Fibroblast of skin of back (primary cell): Measurements from ENCODE around the gene ADAMTS12.
"Not testable (repeated sequence)": the region's sequence is repeated elsewhere in the genome, so short reads cannot be mapped to it uniquely, and the experiment has no call there.

Source experiments
- DNase-seq: peaks from one replicate; pipeline ENCODE4 v3.0.0-alpha.2; 2013

The ADAMTS12 gene

GRCh38 chr5:33579789-33580188 is 312.0 kb downstream of the ADAMTS12 start:
- no peak for DNase-seq

GRCh38 chr5:33579152-33579551 is 312.6 kb downstream of the ADAMTS12 start:
- no peak for DNase-seq

- no peak for DNase-seq
These were observed 314.8 kb downstream of the ADAMTS12 start for GRCh38 chr5:33576726-33577590.

- DNase-seq = no peak
These were observed 326.5 kb downstream of the ADAMTS12 start for GRCh38 chr5:33565324-33565723.

- DNase-seq = no peak
These were observed 327.5 kb downstream of the ADAMTS12 start for GRCh38 chr5:33563983-33564908.

- no peak for DNase-seq
These were observed 328.3 kb downstream of the ADAMTS12 start for GRCh38 chr5:33563530-33563929.

GRCh38 chr5:33558489-33558888 is 333.3 kb downstream of the ADAMTS12 start:
- no peak for DNase-seq

- no peak for DNase-seq
These were observed 334.2 kb downstream of the ADAMTS12 start for GRCh38 chr5:33557605-33558004.

GRCh38 chr5:33556330-33557328 is 335.2 kb downstream of the ADAMTS12 start:
- DNase-seq = no peak

- no peak for DNase-seq
These were observed 341.7 kb downstream of the ADAMTS12 start for GRCh38 chr5:33549982-33550567.

GRCh38 chr5:33539790-33540189 is 352.0 kb downstream of the ADAMTS12 start:
- DNase-seq = not testable (repeated sequence)

- DNase-seq = no peak
These were observed 352.6 kb downstream of the ADAMTS12 start for GRCh38 chr5:33539212-33539611.

GRCh38 chr5:33538201-33538600 is 353.6 kb downstream of the ADAMTS12 start:
- DNase-seq = no peak

- no peak for DNase-seq
These were observed 354.6 kb downstream of the ADAMTS12 start for GRCh38 chr5:33537240-33537639.

- no peak for DNase-seq
These were observed 355.0 kb downstream of the ADAMTS12 start for GRCh38 chr5:33536802-33537201.

- no peak for DNase-seq
These were observed 360.0 kb downstream of the ADAMTS12 start for GRCh38 chr5:33531824-33532223.

GRCh38 chr5:33531037-33531298 is 360.8 kb downstream of the ADAMTS12 start:
- DNase-seq = no peak

GRCh38 chr5:33530183-33531036 is 361.4 kb downstream of the ADAMTS12 start:
- no peak for DNase-seq

- DNase-seq = no peak
These were observed 364.1 kb downstream of the ADAMTS12 start for GRCh38 chr5:33527696-33528095.

GRCh38 chr5:33526755-33527154 is 365.0 kb downstream of the ADAMTS12 start:
- no peak for DNase-seq

- peak; percentile 34 for DNase-seq
These were observed 367.3 kb downstream of the ADAMTS12 start for GRCh38 chr5:33524476-33524875.
